ENCODE measurements around the gene ENKD1. TPM values are rescaled to one million over a fixed set of nuclear protein-coding genes. Genes with fewer than 3 reads are reported as not detected.

The ENKD1 gene
- total RNA-seq, 1 donor from 2014 or later, result 6.9 TPM

- Mint-ChIP-seq H3K36me3 (no peaks in the 10 kb centered on the region), H3K27me3 (ENCODE audit: insufficient read depth, low read depth) (peaks cover 37% of the 10 kb centered on the region), H3K9me3 (no peaks in the 10 kb centered on the region), H3K4me1 (peaks cover 10% of the 10 kb centered on the region), H3K27ac (no peak overlapping the region), H3K4me3 (peak overlapping the region; percentile 82)
- Histone ChIP-seq H3K9me3 (ENCODE audit: low read depth) (no peaks in the 10 kb centered on the region), H2AFZ (replicated peaks) (no peak overlapping the region), H4K20me1 (ENCODE audit: low read depth) (peaks cover 57% of the 10 kb centered on the region), H3K9ac (no peak overlapping the region), H3K27ac (no peak overlapping the region), H3K36me3 (no peaks in the 10 kb centered on the region), H3K27me3 (peaks cover 51% of the 10 kb centered on the region), H3F3A (ENCODE audit: low read depth) (peaks cover 8% of the 10 kb centered on the region), H3K4me2 (no peak overlapping the region), H3K4me1 (peaks cover 7% of the 10 kb centered on the region), H3K4me3 (no peak overlapping the region), H3K79me2 (ENCODE audit: low read depth) (no peaks in the 10 kb centered on the region)
- TF ChIP-seq EZH2 (IDR thresholded peaks at IDR 0.05), result no peak
- no peak for TF ChIP-seq EZH2phosphoT487 (IDR thresholded peaks at IDR 0.05)
- no peak for TF ChIP-seq CTCF (IDR thresholded peaks at IDR 0.05)
- DNase-seq (ENCODE audit: low spot score), result no peak
Measured at GRCh38 chr16:67651847-67652246, 14.7 kb downstream of the ENKD1 start.

GRCh38 chr16:67651039-67651438, 15.5 kb downstream of the ENKD1 start:
- Histone ChIP-seq H3K4me1 (peaks cover 7% of the 10 kb centered on the region), H4K20me1 (ENCODE audit: low read depth) (peaks cover 51% of the 10 kb centered on the region), H3K9me3 (ENCODE audit: low read depth) (no peaks in the 10 kb centered on the region), H3K79me2 (ENCODE audit: low read depth) (no peaks in the 10 kb centered on the region), H3F3A (ENCODE audit: low read depth) (peaks cover 8% of the 10 kb centered on the region), H2AFZ (replicated peaks) (no peak overlapping the region), H3K36me3 (no peaks in the 10 kb centered on the region), H3K9ac (no peak overlapping the region), H3K4me2 (no peak overlapping the region), H3K27me3 (peaks cover 52% of the 10 kb centered on the region), H3K4me3 (no peak overlapping the region), H3K27ac (no peak overlapping the region)
- H3K4me3 Mint-ChIP-seq, result no peak overlapping the region
- H3K36me3 Mint-ChIP-seq, result no peaks in the 10 kb centered on the region
- DNase-seq (ENCODE audit: low spot score), result no peak
- H3K27ac Mint-ChIP-seq, result no peak overlapping the region
- no peaks in the 10 kb centered on the region for H3K9me3 Mint-ChIP-seq
- H3K4me1 Mint-ChIP-seq, result peaks cover 10% of the 10 kb centered on the region
- TF ChIP-seq EZH2 (IDR thresholded peaks at IDR 0.05) (no peak), EZH2phosphoT487 (IDR thresholded peaks at IDR 0.05) (no peak), CTCF (IDR thresholded peaks at IDR 0.05) (no peak)
- peaks cover 37% of the 10 kb centered on the region for H3K27me3 Mint-ChIP-seq (ENCODE audit: insufficient read depth, low read depth)

- H3K4me2 ChIP-seq, result no peak overlapping the region
- no peaks in the 10 kb centered on the region for H3K9me3 ChIP-seq (ENCODE audit: low read depth)
- Mint-ChIP-seq H3K36me3 (no peaks in the 10 kb centered on the region), H3K27ac (no peak overlapping the region), H3K27me3 (ENCODE audit: insufficient read depth, low read depth) (peaks cover 28% of the 10 kb centered on the region), H3K4me1 (peaks cover 10% of the 10 kb centered on the region), H3K9me3 (no peaks in the 10 kb centered on the region), H3K4me3 (no peak overlapping the region)
- no peak for DNase-seq (ENCODE audit: low spot score)
- peaks cover 59% of the 10 kb centered on the region for H3K27me3 ChIP-seq
- TF ChIP-seq CTCF (IDR thresholded peaks at IDR 0.05) (no peak), EZH2 (IDR thresholded peaks at IDR 0.05) (no peak), EZH2phosphoT487 (IDR thresholded peaks at IDR 0.05) (no peak)
- H2AFZ ChIP-seq (replicated peaks), result no peak overlapping the region
- H3K27ac ChIP-seq, result no peak overlapping the region
- no peak overlapping the region for H3K4me3 ChIP-seq
- no peaks in the 10 kb centered on the region for H3K79me2 ChIP-seq (ENCODE audit: low read depth)
- no peak overlapping the region for H3K9ac ChIP-seq
- H3K36me3 ChIP-seq, result no peaks in the 10 kb centered on the region
- peaks cover 7% of the 10 kb centered on the region for H3K4me1 ChIP-seq
- H3F3A ChIP-seq (ENCODE audit: low read depth), result peaks cover 8% of the 10 kb centered on the region
- H4K20me1 ChIP-seq (ENCODE audit: low read depth), result peaks cover 44% of the 10 kb centered on the region
Measured at GRCh38 chr16:67650023-67650422, 16.5 kb downstream of the ENKD1 start.
